Activated CD4-positive, alpha-beta T cell treated with anti-CD3 and anti-CD28 coated beads for 1 hour (primary cell): ENCODE data around the gene CAPS2.
A peak's percentile ranks its signal among the peaks of the same experiment; 100 is the strongest.
"Not testable (repeated sequence)": the region's sequence is repeated elsewhere in the genome, so short reads cannot be mapped to it uniquely, and the experiment has no call there.

Experiments used
- DNase-seq: peaks from one replicate; pipeline ENCODE4 v3.0.0-alpha.2; 2020

Gene CAPS2

GRCh38 chr12:75329918-75330826 is at the start of gene CAPS2:
CAPS2 (minus strand) TSS chr12:75330324; CDS start chr12:75326498, 3,826 bp downstream.
- DNase-seq: peak; percentile 21

GRCh38 chr12:75378354-75378753 is 48.2 kb upstream of the CAPS2 start:
- no peak for DNase-seq

DNA sequence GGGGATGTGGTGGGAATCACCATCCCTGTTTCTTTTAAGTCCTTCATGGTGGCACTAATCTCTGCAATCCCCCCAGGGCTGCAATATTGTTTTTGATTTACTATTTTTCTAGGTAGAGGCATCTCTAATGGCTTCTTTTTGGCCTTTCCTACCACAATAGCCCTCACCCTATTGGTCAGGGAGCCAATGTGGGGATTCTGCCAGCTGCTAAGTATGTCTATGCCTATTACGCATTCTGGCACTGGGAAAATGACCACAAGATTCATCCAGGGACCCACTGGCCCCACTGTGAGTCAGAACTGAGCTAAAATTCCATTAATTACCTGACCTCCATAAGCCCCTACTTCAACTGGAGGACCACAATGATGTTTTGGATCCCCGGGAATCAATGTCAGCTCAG is 44.8 kb upstream of the CAPS2 start:
- no peak for DNase-seq

DNA sequence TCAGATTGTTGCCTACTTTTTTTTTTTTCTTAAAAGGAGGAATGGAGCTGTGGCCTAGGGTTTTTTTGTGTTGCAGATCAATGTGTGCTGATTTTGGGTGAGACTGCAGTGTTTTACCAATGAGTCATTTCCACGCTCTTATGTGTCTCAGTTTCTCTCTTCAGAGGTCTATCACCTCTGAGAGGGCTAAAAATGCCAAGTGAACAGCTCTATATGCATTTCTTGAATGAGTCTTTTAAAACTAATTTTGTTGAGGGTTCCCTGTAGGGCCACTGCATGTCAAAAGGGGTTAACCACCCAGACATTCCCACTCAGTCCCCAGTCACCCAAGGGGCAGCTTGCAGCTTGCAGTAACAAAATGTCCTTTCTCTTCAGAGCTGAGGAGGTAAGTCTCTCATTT is 36.5 kb upstream of the CAPS2 start:
- no peak for DNase-seq

GRCh38 chr12:75364919-75365318 is 34.8 kb upstream of the CAPS2 start:
- no peak for DNase-seq

DNA sequence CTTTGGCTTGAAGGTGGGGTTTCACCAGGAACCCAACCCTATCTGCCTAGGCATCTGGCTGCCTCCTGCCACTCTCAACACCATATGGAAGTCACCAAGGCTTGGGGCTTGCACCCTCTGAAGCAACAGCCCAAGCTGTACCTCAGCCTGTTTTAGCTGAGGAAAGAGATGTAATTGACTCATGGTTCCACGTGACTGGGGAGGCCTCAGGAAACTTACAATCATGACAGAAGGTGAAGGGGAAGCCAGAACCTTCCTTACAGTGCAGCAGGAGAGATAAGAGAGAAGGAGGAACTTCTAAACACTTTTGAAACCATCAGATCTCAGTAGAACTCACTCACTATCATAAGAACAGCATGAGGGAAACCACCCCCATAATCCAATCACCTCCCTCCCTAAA is 31.3 kb upstream of the CAPS2 start:
- DNase-seq: no peak

- no peak for DNase-seq
These were observed 30.8 kb upstream of the CAPS2 start for GRCh38 chr12:75360920-75361319.

GRCh38 chr12:75354011-75354410 is 23.9 kb upstream of the CAPS2 start:
- DNase-seq: no peak

- DNase-seq: no peak
These were observed 20.3 kb upstream of the CAPS2 start for GRCh38 chr12:75350413-75350812.

DNA sequence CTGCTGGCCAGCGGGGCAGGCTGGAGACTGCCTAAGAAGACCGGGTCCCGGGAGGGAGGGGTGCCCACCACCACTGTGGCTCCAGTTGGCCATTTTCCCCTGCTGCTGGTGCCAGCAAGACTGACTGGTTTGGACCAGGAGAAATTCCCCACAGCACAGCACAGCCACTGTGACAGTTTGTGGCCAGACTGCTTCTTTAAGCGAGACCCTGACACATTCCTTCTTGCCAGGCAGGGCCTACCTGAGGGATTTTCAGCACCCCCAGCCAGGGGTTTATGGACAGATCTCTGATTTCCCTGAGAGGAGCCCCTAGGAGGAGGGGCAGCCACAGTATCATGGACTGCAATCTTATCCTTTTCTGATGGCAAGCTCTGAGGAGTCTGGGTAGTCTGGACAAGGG is 19.8 kb upstream of the CAPS2 start:
- no peak for DNase-seq

- not testable (repeated sequence) for DNase-seq
These were observed 16.1 kb upstream of the CAPS2 start for GRCh38 chr12:75346215-75346614.

GRCh38 chr12:75345531-75345930 is 15.4 kb upstream of the CAPS2 start:
- DNase-seq: no peak

DNA sequence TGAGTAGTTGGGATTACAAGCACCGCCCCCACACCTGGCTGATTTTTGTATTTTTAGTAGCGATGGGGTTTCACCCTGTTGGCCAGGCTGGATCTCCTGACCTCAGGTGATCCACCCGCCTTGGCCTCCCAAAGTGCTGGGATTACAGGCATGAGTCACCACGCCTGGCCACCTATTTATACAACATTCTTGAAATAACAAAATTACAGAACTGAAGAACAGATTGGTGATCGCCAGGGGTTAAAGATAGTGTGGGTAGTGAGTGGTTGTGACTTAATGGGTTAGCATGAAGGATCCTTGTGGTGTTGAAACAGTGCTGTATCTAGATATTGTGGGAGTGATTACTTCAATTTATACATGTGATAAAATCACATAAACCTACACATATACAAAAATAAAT is 11.7 kb upstream of the CAPS2 start:
- no peak for DNase-seq

- no peak for DNase-seq
These were observed 7.8 kb upstream of the CAPS2 start for GRCh38 chr12:75337905-75338304.

GRCh38 chr12:75334384-75335030 is 4.4 kb upstream of the CAPS2 start, which contains the start of gene GLIPR1L1:
GLIPR1L1 (plus strand) TSS chr12:75334670; CDS start chr12:75334729, 59 bp downstream.
- DNase-seq: peak; percentile 64

DNA sequence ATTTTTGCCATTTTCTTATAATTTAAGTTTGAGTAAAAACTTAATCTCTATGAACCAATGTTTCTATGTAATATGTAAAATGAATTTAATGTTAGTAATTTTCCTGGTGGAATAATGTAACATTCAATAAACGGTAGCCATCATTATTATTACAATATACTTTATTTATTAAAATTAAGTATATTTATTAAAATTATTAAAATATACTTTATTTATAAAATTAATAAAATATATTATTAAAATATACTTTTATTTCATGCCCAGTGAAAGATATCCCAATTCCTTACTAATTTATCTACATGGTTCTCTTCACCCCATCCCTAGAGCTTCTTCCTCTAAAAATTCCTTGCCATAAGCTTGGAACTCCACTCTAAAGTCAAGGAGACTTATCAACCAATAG is 2.5 kb downstream of the CAPS2 start:
- DNase-seq: no peak

- DNase-seq: no peak
These were observed 6.5 kb downstream of the CAPS2 start for GRCh38 chr12:75323663-75324062.

- no peak for DNase-seq
These were observed 7.7 kb downstream of the CAPS2 start for GRCh38 chr12:75322464-75322863.

DNA sequence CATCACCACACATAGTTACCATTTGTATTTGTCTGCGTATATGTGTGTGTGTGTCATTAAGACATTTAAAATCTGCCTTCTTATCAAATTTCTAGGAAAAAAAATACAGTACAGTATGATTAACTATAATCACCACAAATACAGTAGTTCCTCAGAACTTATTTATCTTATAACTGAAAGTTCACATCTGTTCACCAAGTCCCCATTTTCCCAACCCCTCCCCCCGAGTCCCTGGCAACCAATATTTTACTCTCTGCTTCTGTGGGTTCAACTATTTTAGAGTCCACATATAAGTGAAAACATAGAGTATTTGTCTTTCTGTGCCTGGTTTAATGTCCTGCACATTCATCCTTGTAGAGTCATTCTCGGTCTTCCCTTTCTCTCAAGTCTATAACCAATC is 12.3 kb downstream of the CAPS2 start:
- DNase-seq: no peak

GRCh38 chr12:75315518-75315917 is 14.6 kb downstream of the CAPS2 start:
- no peak for DNase-seq

- no peak for DNase-seq
These were observed 18.8 kb downstream of the CAPS2 start for GRCh38 chr12:75311369-75311768.

GRCh38 chr12:75308279-75308678 is 21.8 kb downstream of the CAPS2 start:
- no peak for DNase-seq

- DNase-seq: no peak
These were observed 24.5 kb downstream of the CAPS2 start for GRCh38 chr12:75305412-75306332.
